Measurements from ENCODE around the gene GUK1.
"Not testable (repeated sequence)": the region's sequence is repeated elsewhere in the genome, so short reads cannot be mapped to it uniquely, and the experiment has no call there.

Gene GUK1

DNA sequence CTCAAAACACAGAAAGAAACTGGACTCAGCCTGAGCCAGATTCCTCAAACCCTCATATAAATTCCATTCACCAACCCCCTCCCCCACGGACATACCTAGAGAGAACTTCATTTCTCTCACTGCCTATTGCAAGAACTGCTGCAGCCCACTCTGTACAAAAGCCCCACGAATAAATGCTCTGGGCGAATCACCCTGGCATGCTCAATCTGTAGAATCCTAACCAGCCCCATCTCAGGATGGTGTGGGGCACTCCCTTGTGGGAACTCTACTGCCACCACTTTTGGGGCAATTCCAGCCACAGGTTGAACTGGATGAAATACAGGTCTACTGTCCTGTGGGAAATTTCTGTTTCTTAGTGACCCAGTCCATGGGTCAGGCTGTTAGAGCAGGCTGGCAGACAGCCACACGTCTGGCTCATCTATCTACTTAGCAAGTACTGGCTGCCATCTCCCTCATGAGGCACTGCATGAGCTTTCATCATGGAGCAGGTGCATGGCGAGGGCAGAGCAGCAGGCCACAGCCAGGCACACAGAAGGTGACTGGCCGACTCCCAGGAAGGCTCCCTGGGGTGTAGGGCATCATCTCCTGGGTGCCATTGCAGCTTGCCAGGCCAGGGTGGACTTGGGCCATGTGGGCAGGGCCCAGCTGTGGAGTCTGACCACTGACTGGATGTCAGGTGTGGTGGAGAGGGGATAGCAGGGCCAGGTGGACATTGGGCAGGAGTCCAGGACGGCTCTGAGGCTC lies 35.4 kb upstream of the GUK1 start:
- no peak for DNase-seq (ENCODE audit: low read depth in 1 of 2, low spot score in 1 of 2)

GRCh38 chr1:228105270-228105995 lies 34.6 kb upstream of the GUK1 start:
- DNase-seq (ENCODE audit: low read depth in 1 of 2, low spot score in 1 of 2): no peak

DNA sequence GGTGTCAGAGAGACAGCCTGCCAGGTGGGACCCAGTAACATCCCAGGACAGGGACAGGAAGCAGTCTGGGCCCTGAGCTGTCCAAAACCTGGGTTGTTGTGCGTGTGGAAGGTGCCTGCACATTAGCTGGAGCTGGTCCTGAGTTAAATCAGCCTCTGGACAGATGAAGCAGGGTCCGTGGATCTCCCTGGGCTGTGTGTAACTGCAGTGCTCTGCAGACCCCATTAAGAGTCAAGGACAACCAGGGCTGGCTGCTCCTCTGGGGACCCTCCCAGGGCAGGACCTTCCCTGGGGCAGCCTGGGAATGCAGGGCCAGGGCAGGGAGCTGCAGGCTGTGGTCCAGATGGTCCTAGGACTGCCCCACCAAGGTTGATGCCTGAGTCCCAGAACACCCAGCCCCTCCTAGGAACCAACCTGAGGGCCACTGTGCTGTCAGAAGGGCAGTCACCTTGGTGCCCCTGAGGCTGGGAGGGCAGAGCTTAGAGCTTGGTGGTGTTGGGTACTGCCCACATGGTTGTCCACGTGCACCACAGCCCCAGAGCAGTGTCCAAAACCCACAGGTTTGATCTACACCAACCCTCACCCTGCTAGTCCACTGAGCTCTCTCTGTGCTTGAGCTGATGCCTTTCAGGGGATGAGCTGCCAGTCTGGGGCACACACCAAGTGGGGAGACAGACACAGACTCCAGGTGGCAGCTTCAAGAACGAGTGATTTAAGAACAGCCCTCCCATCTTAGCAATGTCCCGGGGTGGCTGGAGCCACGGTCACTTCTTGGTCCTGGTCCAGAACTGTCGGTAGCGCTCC lies 33.9 kb upstream of the GUK1 start:
- DNase-seq (ENCODE audit: low read depth in 1 of 2, low spot score in 1 of 2): no peak

- no peak for DNase-seq (ENCODE audit: low read depth in 1 of 2, low spot score in 1 of 2)
Measured at GRCh38 chr1:228106800-228107054, 33.4 kb upstream of the GUK1 start.

- no peak for DNase-seq (ENCODE audit: low read depth in 1 of 2, low spot score in 1 of 2)
Measured at GRCh38 chr1:228107636-228108035, 32.4 kb upstream of the GUK1 start.

- no peak for DNase-seq (ENCODE audit: low read depth in 1 of 2, low spot score in 1 of 2)
Measured at GRCh38 chr1:228108055-228108690, 31.9 kb upstream of the GUK1 start.

DNA sequence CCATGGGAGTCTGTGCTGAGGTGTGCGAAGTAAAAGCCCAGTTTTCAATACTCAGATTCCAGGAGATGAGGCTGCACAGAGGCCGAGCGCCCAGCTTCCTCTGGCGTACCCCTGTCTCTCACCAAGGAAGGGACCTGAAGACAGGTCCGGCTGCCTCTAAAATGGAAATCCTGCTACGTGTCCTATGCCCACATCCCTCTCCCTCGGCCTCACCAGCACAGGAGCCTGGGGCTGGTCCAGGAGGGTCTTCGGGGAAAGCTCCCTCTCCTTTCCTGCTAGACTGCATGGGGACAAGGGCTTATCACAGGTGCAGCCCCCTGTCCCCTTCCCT lies 31.4 kb upstream of the GUK1 start:
- DNase-seq (ENCODE audit: low read depth in 1 of 2, low spot score in 1 of 2): no peak

DNA sequence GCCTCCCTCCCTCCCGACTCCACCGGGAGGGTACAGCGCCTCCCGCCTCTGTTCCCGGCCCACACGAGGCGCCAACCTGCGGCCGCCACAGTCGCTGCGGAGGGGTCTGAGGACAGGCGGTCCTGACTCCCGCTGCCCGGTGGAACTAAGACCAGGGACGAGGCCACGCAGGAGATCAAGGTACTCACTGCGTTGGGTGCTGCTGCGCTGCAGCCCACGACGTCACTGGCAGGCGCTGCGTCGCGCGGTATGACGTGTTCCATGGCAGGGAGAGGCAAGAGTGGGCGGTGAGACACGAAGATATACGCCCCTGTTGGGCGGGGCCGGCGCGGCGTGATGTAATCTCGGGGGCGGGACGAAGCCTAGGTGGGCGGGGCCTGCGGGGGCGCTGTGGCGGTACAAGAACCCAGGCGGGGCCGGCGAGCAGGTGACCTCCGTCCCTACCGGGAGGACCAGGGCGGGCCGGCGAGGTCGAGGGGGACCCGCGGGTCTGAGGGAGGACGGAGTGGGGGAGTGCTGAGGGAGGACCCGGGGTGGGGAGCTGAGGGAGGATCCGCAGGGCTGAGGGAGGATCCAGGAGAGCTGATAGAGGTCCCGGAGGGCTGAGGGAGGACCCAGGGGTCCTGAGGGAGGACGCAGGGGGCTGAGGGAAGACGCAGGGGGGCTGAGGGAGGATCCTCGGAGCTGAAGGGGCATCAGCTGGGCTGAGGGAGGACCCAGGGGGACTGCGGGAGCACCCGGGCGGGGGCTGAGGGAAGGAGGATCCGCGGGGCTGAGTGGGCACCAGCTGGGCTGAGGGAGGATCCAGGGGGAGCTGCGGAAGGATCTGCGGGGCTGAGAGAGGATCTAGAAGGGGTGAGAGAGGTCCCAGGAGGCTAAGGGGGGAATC lies 30.8 kb upstream of the GUK1 start, which contains the start of gene MRPL55:
MRPL55 (minus strand) TSS at position 227 of the 889 bp plus-strand sequence. CDS start 1,039 bp downstream, outside the sequence.
- peak; percentile 98 to 99 for DNase-seq (ENCODE audit: low read depth in 1 of 2, low spot score in 1 of 2)

GRCh38 chr1:228109962-228110488 lies 30.1 kb upstream of the GUK1 start:
- DNase-seq (ENCODE audit: low read depth in 1 of 2, low spot score in 1 of 2): no peak

GRCh38 chr1:228110556-228110955 lies 29.5 kb upstream of the GUK1 start:
- DNase-seq (ENCODE audit: low read depth in 1 of 2, low spot score in 1 of 2): no peak

GRCh38 chr1:228111315-228111714 lies 28.8 kb upstream of the GUK1 start:
- DNase-seq (ENCODE audit: low read depth in 1 of 2, low spot score in 1 of 2): not testable (repeated sequence)

- DNase-seq (ENCODE audit: low read depth in 1 of 2, low spot score in 1 of 2): no peak
Measured at GRCh38 chr1:228112167-228112566, 27.9 kb upstream of the GUK1 start.

DNA sequence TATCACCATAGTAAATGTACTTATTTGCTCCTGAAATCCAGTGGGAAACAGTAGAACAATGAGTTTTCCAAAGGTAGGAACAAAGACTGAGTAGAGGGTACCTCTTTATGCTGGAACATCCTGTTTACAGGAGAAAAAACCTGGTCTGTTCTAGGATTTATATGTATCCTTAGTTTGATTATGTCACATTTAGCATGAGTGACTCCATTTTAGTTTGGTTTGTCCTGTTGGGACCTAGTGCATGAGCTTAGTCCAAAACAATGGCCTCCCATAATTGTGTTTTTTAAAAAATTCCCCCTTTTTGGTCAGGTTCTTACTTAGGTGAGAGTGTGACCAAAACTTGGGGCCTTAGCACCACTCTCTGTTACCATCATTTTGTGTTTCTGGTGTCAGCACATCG lies 27.5 kb upstream of the GUK1 start:
- no peak for DNase-seq (ENCODE audit: low read depth in 1 of 2, low spot score in 1 of 2)

DNA sequence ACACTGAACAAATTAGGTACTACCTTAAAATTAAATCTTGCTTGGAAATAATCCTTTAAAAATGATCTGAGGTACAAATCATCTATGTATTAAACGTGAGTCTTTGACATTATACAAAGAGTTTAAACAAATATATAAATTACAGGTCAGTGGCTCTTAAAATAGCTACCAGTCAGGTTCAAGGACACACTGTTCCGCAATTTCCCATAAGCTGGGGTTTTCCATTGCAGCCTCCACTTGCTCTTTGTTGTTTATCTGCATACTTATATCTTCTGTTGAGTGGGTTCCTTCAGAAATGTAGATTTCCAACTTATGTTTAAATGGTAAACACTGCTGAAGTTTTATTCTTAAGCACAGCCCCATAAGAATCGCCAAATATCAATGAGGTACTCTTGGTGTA lies 25.3 kb upstream of the GUK1 start:
- no peak for DNase-seq (ENCODE audit: low read depth in 1 of 2, low spot score in 1 of 2)

- no peak for DNase-seq (ENCODE audit: low read depth in 1 of 2, low spot score in 1 of 2)
Measured at GRCh38 chr1:228117335-228117734, 22.7 kb upstream of the GUK1 start.

DNA sequence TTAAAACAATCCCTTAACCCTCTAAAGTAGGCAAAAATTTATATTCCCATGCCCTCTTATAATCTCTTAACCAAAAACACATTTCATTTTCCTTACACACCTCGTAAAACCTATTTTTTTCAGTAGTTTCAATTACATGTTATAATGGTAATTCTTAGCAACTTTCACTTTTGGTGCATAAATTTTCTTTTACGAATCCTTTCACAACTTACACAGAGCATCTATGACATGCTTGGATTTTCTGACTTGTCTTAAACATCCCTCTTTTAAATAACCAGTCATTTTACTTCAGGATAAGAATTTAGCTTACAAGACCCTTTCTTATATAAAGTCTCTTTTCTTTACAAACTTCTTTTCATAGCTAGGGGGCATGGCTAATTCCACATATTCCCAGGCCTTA lies 22.0 kb upstream of the GUK1 start:
- no peak for DNase-seq (ENCODE audit: low read depth in 1 of 2, low spot score in 1 of 2)

- DNase-seq (ENCODE audit: low read depth in 1 of 2, low spot score in 1 of 2): no peak
Measured at GRCh38 chr1:228120351-228120750, 19.7 kb upstream of the GUK1 start.

DNA sequence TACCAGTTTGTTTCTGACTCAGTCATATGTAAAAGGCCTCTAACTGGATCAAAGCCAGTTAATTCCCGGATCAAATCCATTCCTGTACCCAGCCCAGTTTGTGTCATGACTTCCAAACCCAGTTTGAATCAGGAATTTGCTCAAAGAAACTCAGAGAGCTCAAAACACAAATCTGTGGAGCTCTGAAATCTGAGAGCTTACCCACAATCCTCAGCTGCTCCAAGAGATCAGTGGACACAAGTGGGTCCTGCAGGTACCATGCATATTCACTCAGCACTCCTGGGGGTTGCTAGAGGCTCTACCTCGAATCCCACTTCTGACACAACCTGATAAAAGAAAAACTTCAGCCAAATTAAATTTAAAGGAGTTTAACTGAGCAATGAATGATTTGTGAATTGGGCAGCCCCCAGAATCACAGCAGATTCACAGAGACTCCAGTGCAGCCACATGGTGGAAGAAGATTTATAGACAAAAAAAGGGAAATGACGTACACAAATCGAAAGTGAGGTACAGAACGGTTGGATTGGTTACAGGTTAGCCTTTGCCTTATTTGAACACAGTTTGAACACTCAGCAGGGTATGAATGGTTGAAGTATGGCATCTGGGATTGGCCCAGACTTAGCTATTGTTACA lies 19.1 kb upstream of the GUK1 start:
- no peak for DNase-seq (ENCODE audit: low read depth in 1 of 2, low spot score in 1 of 2)

DNA sequence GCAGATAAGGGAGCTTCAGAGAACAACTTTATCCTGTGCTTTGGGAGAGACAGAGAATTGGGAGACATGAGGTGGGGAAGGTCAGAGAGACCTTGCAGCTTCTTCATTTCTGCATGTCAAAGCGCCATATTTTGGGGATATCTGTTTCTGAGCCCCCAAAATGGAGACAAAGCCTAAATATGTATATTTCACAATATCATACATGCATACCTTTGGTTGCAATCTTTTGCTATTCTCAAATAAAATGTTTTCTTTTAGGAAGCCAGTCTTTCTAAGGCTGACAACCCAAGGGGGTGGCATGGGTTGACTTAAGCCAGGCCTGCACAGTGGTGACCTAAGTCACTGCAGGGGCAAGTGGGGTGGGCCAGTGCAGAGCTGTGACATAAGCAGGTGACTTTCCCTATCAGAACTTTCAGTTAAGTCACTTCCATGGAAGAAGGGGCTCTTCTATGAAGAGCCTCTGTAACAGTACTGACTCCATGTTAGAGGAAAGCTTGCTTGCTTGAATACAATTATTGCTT lies 17.1 kb upstream of the GUK1 start:
- no peak for DNase-seq (ENCODE audit: low read depth in 1 of 2, low spot score in 1 of 2)

DNA sequence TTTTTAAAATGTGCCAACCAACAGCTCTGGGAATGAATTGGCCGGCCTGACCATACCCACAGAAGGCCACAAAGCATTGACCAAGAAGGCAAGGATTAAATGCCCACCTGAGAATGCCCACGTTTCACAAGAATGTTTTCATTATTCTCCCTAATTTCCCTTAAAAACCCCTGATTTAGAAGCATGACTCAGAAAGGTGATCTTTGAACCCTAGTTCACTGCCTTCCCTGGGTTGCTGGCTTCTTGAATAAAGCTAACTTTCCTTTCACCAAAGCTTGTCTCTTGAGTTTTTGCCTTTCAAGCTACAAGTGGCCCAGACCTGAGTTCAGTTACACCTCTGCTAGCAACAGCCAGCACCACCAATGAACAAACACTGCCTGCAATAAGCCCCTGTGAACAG lies 16.6 kb upstream of the GUK1 start:
- no peak for DNase-seq (ENCODE audit: low read depth in 1 of 2, low spot score in 1 of 2)
